HG02884 (cell line): ENCODE data around the gene SCN2A.

ENCODE experiments used
- ATAC-seq: cut with Tn5 transposase; IDR thresholded peaks from one replicate; pipeline ENCODE4 v1.9.1; 2021; ENCODE audit warnings: mild to moderate bottlenecking, moderate library complexity; ENCODE audit not compliant: unreplicated experiment

The SCN2A gene

GRCh38 chr2:165410276-165410675, 171.1 kb downstream of the SCN2A start:
- no peak for ATAC-seq

GRCh38 chr2:165414187-165414586, 175.0 kb downstream of the SCN2A start:
- ATAC-seq, result no peak

GRCh38 chr2:165417009-165417408, 177.8 kb downstream of the SCN2A start:
- ATAC-seq, result no peak

GRCh38 chr2:165420231-165420630, 181.0 kb downstream of the SCN2A start:
- ATAC-seq, result no peak

- no peak for ATAC-seq
Measured at GRCh38 chr2:165423081-165423480, 183.9 kb downstream of the SCN2A start.

GRCh38 chr2:165425556-165425955, 186.3 kb downstream of the SCN2A start:
- no peak for ATAC-seq

GRCh38 chr2:165427686-165428085, 188.5 kb downstream of the SCN2A start:
- no peak for ATAC-seq

GRCh38 chr2:165428926-165429325, 189.7 kb downstream of the SCN2A start:
- ATAC-seq, result no peak

GRCh38 chr2:165431014-165431413, 191.8 kb downstream of the SCN2A start:
- no peak for ATAC-seq

GRCh38 chr2:165432234-165432966, 193.2 kb downstream of the SCN2A start:
- no peak for ATAC-seq

- ATAC-seq, result no peak
Measured at GRCh38 chr2:165434865-165435496, 195.8 kb downstream of the SCN2A start.

GRCh38 chr2:165435611-165436010, 196.4 kb downstream of the SCN2A start:
- ATAC-seq, result no peak

GRCh38 chr2:165436559-165436958, 197.3 kb downstream of the SCN2A start:
- ATAC-seq, result no peak

GRCh38 chr2:165440367-165440766, 201.2 kb downstream of the SCN2A start:
- no peak for ATAC-seq
